SU-DHL-6 (cell line): Measurements from ENCODE around the gene DIO3.

Source experiments
- H2AFZ ChIP-seq: fragments of 200-600 bp; sonication (generic); 2 replicates; pipeline ENCODE4 v1.6.1; 2014; ENCODE audit warnings: low read depth, mild to moderate bottlenecking, moderate library complexity, mixed read lengths, antibody characterized with exemption, low read length; ENCODE audit not compliant: severe bottlenecking
- H3F3A ChIP-seq: fragments of 200-600 bp; shearing (Covaris generic); 2 replicates; pipeline ENCODE4 v1.6.0; 2016; ENCODE audit warnings: antibody characterized with exemption, mild to moderate bottlenecking; ENCODE audit not compliant: insufficient read depth
- H3K27ac ChIP-seq: fragments of 200-600 bp; sonication (generic); 2 replicates; pipeline ENCODE4 v1.5.1; 2016; ENCODE audit warnings: low read depth, mild to moderate bottlenecking, low read length, moderate library complexity, mixed read lengths
- H3K27me3 ChIP-seq: fragments of 200-600 bp; sonication (generic), shearing (Covaris generic); 2 replicates; pipeline ENCODE4 v1.6.0; 2014; ENCODE audit warnings: mild to moderate bottlenecking, low read length
- H3K36me3 ChIP-seq: fragments of 200-600 bp; sonication (generic); 2 replicates; pipeline ENCODE4 v1.6.1; 2014; ENCODE audit warnings: mild to moderate bottlenecking, low read length, mixed read lengths
- H3K4me2 ChIP-seq: fragments of 300-600, 200-600 bp; shearing (Covaris generic), sonication (generic); 2 replicates; pipeline ENCODE4 v1.6.0; 2014; ENCODE audit warnings: low read length, low read depth, mild to moderate bottlenecking; ENCODE audit not compliant: poor library complexity, severe bottlenecking
- H3K4me3 ChIP-seq: fragments of 200-600 bp; sonication (generic); 2 replicates; pipeline ENCODE4 v1.5.1; 2014; ENCODE audit warnings: antibody characterized with exemption, low read length, mild to moderate bottlenecking, mixed read lengths; ENCODE audit not compliant: insufficient read depth, poor library complexity, severe bottlenecking
- H3K79me2 ChIP-seq: fragments of 200-600 bp; sonication (generic); 2 replicates; pipeline ENCODE4 v1.6.1; 2014; ENCODE audit warnings: mild to moderate bottlenecking, low read length, moderate library complexity; ENCODE audit not compliant: insufficient read depth
- H3K9ac ChIP-seq: fragments of 200-600 bp; sonication (generic); 2 replicates; pipeline ENCODE4 v1.7.0; 2014; ENCODE audit warnings: mild to moderate bottlenecking, low read length
- H3K9me2 ChIP-seq: fragments of 200-600 bp; sonication (generic); replicated peaks from 2 replicates; pipeline ENCODE4 v1.6.1; 2014; ENCODE audit warnings: low read length; ENCODE audit not compliant: insufficient read depth
- H3K9me3 ChIP-seq: fragments of 200-600 bp; sonication (generic); 2 replicates; pipeline ENCODE4 v1.6.1; 2014; ENCODE audit warnings: low read length, mixed read lengths; ENCODE audit not compliant: insufficient read depth
- H4K20me1 ChIP-seq: fragments of 200-600 bp; sonication (generic); 2 replicates; pipeline ENCODE4 v1.6.1; 2014; ENCODE audit warnings: low read depth, mild to moderate bottlenecking, antibody characterized with exemption, low read length, moderate library complexity, mixed read lengths
- EZH2phosphoT487 ChIP-seq: fragments of 200-600 bp; sonication (generic), shearing (Covaris generic); conservative IDR thresholded peaks from 2 replicates; pipeline ENCODE4 v1.6.1; 2018; ENCODE audit warnings: mild to moderate bottlenecking, antibody characterized with exemption, low read length, moderate library complexity, mixed read lengths
- TF ChIP-seq, protein P1 (sequence below): fragments of 200-600 bp; sonication (generic); IDR thresholded peaks from one replicate; pipeline ENCODE4 v1.5.1; 2017; ENCODE audit warnings: antibody characterized with exemption, mild to moderate bottlenecking, low read length, moderate library complexity; ENCODE audit not compliant: insufficient read depth, poor library complexity, severe bottlenecking

DIO3 gene

GRCh38 chr14:101586531-101587430 lies 25.5 kb downstream of the DIO3 start:
- Histone ChIP-seq H4K20me1 (no peaks in the 10 kb centered on the region), H3K27me3 (no peaks in the 10 kb centered on the region), H3K9me3 (no peaks in the 10 kb centered on the region), H3K4me2 (no peak overlapping the region), H3K36me3 (no peaks in the 10 kb centered on the region), H2AFZ (no peak overlapping the region), H3F3A (no peaks in the 10 kb centered on the region), H3K9me2 (no peaks in the 10 kb centered on the region), H3K79me2 (no peaks in the 10 kb centered on the region), H3K9ac (no peak overlapping the region), H3K27ac (no peak overlapping the region), H3K4me3 (no peak overlapping the region)
- no peak for TF ChIP-seq EZH2phosphoT487
- TF ChIP-seq, protein P1, sequence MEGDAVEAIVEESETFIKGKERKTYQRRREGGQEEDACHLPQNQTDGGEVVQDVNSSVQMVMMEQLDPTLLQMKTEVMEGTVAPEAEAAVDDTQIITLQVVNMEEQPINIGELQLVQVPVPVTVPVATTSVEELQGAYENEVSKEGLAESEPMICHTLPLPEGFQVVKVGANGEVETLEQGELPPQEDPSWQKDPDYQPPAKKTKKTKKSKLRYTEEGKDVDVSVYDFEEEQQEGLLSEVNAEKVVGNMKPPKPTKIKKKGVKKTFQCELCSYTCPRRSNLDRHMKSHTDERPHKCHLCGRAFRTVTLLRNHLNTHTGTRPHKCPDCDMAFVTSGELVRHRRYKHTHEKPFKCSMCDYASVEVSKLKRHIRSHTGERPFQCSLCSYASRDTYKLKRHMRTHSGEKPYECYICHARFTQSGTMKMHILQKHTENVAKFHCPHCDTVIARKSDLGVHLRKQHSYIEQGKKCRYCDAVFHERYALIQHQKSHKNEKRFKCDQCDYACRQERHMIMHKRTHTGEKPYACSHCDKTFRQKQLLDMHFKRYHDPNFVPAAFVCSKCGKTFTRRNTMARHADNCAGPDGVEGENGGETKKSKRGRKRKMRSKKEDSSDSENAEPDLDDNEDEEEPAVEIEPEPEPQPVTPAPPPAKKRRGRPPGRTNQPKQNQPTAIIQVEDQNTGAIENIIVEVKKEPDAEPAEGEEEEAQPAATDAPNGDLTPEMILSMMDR: no peak

DNA sequence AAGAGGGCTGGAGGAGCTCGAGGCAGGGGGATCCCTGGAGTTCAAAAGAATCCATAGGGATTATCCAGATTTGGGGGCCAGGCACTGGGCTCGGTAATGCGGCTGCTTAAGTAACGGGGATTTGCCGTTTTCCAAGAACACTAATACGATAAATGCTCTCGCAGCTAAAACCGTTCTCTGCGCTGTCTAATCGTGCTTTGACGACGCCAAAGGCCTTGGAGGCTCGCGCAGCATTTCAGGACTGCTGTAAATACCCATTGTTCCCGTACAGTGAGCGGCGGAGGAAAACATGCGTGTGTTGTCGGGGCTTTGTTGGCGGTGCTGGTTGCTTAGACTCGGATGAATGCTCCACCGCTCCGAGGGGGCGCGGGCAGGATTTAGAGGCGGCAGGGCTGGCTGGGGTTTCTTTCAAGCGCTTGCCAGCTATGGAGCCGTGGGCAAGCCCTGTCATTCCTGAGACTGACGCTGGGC lies 26.2 kb downstream of the DIO3 start:
- Histone ChIP-seq H3K27me3 (no peaks in the 10 kb centered on the region), H3K79me2 (no peaks in the 10 kb centered on the region), H4K20me1 (no peaks in the 10 kb centered on the region), H3K27ac (no peak overlapping the region), H3K9ac (no peak overlapping the region), H3K9me3 (no peaks in the 10 kb centered on the region), H3K9me2 (no peaks in the 10 kb centered on the region), H3K4me2 (no peak overlapping the region), H3K36me3 (no peaks in the 10 kb centered on the region), H3F3A (no peaks in the 10 kb centered on the region), H2AFZ (no peak overlapping the region), H3K4me3 (no peak overlapping the region)
- no peak for TF ChIP-seq EZH2phosphoT487
- TF ChIP-seq, protein P1: no peak

DNA sequence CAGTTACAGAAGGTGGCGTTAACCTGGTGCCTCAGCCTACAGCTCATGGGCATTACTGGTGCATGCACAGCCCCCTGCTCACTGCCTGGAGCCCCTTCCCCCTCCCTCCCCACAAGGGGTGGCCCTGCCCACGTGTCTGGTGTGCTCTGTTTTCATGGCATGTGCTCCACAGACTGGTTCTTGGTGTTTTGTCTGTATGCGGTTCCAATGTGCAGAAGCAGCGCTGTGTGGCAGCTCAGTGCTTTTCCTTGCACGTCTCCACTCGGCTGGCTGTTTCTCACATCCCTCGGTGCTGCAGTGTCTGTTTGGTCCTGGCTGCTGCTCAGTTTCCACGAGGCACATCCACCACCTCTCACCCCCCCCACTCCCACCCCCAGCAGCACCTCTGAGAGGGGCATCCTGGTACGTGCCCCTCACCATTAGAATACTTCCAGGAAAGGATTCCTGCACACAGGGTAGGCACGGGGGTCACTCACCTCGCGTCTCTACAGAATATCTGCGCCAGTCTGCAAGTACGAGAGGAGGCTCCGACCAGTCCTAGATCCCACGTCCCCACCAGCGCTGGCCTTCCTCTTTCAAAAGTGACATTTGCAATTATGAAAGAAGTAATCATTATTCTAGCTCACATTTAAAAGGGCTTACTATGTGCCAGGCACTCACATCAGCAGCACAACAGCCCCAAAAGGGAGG lies 27.1 kb downstream of the DIO3 start:
- Histone ChIP-seq H3K36me3 (no peaks in the 10 kb centered on the region), H3K4me2 (no peak overlapping the region), H3K79me2 (no peaks in the 10 kb centered on the region), H3K4me3 (no peak overlapping the region), H3K9me3 (no peaks in the 10 kb centered on the region), H3K27ac (no peak overlapping the region), H3F3A (no peaks in the 10 kb centered on the region), H3K9ac (no peak overlapping the region), H3K9me2 (no peaks in the 10 kb centered on the region), H2AFZ (no peak overlapping the region), H4K20me1 (no peaks in the 10 kb centered on the region), H3K27me3 (no peaks in the 10 kb centered on the region)
- TF ChIP-seq EZH2phosphoT487: no peak
- TF ChIP-seq, protein P1: no peak
